NCI-H2029 treated with DMSO at 0.1 percent for 48 hours (cell line): ENCODE data around the gene NDUFA12.
"Not testable (repeated sequence)": the region's sequence is repeated elsewhere in the genome, so short reads cannot be mapped to it uniquely, and the experiment has no call there.

Experiments used
- DNase-seq: peaks from one replicate; lab custom pipeline; 2025; lab: John Stamatoyannopoulos, UW

NDUFA12 gene

DNA sequence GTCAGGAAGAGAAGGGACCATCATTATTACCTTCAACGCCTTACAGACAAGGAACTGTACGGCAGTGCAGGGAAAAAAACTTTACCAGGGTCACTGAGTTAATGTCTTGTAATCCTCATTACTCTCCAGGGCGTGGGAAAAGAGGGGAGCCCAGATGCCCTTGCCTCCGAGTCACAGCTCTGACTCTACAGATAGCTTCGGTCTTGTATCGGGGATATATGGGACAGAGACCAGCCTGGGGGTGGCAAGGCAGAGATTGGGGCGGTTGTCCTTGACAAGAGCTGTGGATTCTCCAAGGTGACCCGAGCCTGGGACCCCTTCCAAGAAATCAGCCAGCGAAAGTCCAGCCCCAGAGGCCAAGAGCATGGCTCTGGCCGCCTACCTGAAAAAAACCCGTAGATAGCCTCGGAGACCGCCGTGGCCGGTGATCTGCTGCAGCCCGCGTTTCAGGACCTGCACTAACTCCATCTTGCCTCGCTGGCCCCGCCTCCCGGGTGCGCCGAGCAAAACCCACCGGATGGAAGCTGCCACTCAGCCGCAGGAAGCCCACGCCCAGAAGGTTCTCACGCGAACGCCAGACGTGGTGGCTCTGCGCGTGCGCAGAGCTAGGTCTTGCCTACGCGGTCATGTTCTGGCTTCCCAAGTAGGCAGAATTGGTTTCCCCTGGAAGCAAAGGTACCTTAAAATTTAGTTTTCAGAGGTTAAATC lies at the start of gene NDUFA12:
TSS of gene NDUFA12 (minus strand) at position 485 of the 708 bp plus-strand sequence. CDS start at position 468, 17 bp downstream.
- DNase-seq = peak; percentile 76

GRCh38 chr12:95051241-95051640 lies 47.7 kb upstream of the NDUFA12 start:
- DNase-seq = no peak

DNA sequence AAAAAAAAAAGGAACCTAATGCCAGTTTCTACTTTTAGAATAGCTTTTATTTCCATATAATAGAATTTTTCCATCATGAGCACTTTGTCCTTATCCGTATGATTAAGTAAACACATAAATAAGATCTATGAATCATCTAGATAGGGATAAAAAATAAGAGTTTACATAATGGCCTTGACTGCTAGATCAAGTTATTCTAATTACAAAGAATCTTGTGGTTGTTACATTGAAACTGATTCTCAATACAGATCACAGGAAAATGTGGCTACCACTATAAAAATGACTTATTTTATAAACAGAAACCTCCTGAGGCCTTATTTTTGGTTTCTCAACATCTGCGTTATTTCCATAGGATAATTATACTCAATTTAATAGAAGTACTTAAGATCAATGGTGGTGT lies 34.4 kb upstream of the NDUFA12 start:
- DNase-seq = no peak

- no peak for DNase-seq
These were observed 31.3 kb upstream of the NDUFA12 start for GRCh38 chr12:95034750-95035149.

- DNase-seq = no peak
These were observed 19.0 kb upstream of the NDUFA12 start for GRCh38 chr12:95022477-95022876.

DNA sequence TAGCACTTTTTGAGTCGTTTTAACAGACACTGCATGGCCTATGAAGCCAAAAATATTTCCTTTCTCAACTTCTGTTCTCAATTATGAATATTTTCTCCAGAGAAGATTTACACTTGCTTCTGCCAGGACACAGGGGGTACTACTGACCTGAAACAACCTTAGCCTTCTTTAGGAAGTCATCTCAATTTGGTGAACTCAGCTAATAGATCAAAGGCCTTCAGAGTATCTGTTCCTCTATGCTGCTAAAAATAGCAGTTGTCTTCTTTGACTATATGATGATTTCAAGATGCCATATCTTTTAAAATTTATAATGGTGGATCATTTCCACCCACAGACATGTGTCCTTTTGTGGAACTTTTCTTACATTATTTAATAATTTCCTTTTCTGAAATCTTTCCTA lies 14.0 kb upstream of the NDUFA12 start:
- DNase-seq = no peak

GRCh38 chr12:95016120-95016519 lies 12.6 kb upstream of the NDUFA12 start:
- no peak for DNase-seq

DNA sequence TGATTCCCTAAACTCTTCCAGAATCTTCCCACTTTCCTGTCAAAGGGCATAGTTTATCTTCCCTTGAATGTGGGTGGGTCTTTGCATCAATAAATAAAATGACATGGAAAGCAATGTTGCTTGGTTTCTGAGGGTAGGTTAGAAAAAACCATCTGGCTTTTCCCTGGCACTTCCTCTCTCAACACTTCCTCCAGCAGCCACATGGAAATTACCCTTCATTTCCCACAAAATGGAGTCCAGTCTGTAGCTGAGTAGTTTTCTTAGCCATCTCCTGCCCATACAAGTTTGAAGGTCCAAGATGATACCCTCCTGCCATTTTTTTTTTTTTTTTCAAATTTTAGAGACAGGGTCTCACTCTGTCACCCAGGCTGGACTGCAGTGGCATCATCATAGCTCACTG lies 11.1 kb upstream of the NDUFA12 start:
- no peak for DNase-seq

DNA sequence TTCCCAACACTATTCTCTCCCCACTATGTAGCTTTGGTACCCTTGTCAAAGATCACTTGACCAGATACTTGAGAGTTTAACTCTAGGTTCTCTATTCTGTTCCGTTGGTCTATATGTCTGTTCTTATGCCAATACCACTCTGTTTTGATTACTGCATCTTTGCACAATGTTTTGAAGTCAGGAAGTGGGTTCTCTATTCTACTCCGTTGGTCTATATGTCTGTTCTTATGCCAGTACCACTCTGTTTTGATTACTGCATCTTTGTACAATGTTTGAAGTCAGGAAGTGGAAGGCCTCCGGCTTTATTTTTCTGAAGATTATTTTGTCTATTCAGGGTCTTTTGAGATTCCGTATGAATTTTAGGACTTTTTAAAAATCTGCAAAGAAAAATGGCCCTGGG lies 2.7 kb upstream of the NDUFA12 start:
- no peak for DNase-seq

- DNase-seq = no peak
These were observed 1.1 kb upstream of the NDUFA12 start for GRCh38 chr12:95004610-95005009.

DNA sequence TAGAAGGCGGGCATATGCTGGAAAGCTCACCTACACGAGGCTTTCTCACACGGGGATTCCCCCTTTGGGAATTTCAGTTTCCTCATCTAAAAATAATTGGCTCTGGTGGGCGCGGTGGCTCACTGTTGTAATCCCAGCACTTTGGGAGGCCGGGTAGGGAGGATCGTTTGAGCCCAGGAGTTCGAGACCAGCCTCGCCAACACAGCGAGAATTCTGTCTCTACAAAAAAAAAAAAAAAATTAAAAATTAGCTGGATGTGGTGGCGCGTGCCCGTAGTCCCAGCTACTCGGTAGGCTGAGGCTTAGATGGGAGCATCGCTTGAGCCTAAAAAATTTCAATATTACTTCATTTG lies 400 bp upstream of the NDUFA12 start:
- DNase-seq = no peak

- DNase-seq = no peak
These were observed 743 bp downstream of the NDUFA12 start for GRCh38 chr12:95002754-95003153.

DNA sequence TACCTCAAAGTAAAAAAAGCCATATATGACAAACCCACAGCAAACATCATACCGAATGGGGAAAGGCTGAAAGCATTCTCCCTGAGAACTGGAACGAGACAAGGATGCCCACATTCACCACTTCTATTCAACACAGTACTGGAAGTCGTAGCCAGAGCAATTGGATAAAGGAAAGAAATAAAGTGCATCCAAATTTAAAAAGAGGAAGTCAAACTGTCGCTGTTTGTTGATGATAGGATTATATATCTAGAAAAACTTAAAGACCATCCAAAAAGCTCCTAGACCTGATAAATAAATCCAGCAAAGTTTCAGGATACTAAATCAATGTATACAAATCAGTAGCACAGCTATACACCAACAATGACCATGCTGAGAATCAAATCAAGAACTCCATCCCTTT lies 5.2 kb downstream of the NDUFA12 start:
- DNase-seq = no peak

- DNase-seq = no peak
These were observed 5.8 kb downstream of the NDUFA12 start for GRCh38 chr12:94997726-94998125.

- no peak for DNase-seq
These were observed 6.4 kb downstream of the NDUFA12 start for GRCh38 chr12:94997061-94997460.

DNA sequence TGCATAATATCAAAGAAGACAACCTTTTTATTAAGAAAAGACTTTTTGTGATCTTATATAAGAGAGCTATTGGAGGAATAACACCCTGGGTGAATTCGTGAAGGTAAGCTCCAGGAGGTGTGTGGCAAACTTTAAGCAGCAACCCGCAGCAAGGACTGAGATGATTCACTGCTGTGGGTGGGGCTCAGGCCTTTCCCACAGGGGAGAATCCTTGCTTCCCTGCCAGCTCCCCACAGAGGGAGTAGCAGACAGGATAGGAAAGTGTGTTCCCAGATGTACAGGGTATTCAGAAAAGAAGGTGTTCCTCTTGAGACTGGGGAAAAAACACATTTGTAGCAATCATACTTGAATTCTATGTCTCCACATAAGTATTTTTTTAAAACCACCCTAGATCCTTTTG lies 9.2 kb downstream of the NDUFA12 start:
- DNase-seq = no peak

- DNase-seq = not testable (repeated sequence)
These were observed 9.6 kb downstream of the NDUFA12 start for GRCh38 chr12:94993855-94994254.

GRCh38 chr12:94990222-94990621 lies 13.3 kb downstream of the NDUFA12 start:
- no peak for DNase-seq

- DNase-seq = no peak
These were observed 15.0 kb downstream of the NDUFA12 start for GRCh38 chr12:94988471-94988870.

GRCh38 chr12:94987801-94988200 lies 15.7 kb downstream of the NDUFA12 start:
- DNase-seq = no peak

- no peak for DNase-seq
These were observed 16.3 kb downstream of the NDUFA12 start for GRCh38 chr12:94987076-94987669.

- not testable (repeated sequence) for DNase-seq
These were observed 18.4 kb downstream of the NDUFA12 start for GRCh38 chr12:94985099-94985498.

- no peak for DNase-seq
These were observed 20.2 kb downstream of the NDUFA12 start for GRCh38 chr12:94983321-94983720.

DNA sequence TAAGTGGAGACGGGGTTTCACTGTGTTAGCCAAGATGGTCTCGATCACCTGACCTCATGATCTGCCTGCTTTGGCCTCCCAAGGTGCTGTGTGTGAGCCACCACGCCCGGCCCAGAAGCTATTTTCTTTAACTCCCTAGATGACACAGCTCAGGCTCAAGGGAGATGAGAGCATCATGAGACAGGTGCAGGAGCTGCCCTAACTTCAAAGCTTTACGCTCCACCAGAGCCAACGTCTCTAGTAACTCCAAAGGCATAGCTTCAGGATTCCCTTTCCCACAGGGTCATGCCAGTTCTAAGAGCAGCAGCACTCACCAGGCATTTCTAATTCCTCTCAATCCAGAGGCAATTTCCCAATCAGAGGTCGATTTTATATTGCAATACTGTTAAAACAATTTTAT lies 21.0 kb downstream of the NDUFA12 start:
- no peak for DNase-seq
